H9 (cell line): ENCODE data around the gene CRPPA. TPM values are rescaled to one million over a fixed set of nuclear protein-coding genes. Genes with fewer than 3 reads are reported as not detected.

Experiments used
- DNase-seq: peaks from one replicate; pipeline ENCODE4 v3.0.0-alpha.2; 2017
- H2AFZ ChIP-seq: one replicate; pipeline ENCODE4 v1.6.1; 2013; ENCODE audit warnings: mild to moderate bottlenecking, low read length, control low read depth, moderate library complexity
- H2AK5ac ChIP-seq: 2 replicates; pipeline ENCODE4 v1.6.1; 2013; ENCODE audit warnings: low read length, control low read depth, mixed read lengths; ENCODE audit not compliant: insufficient read length
- H2BK120ac ChIP-seq: one replicate; pipeline ENCODE4 v1.6.1; 2013; ENCODE audit warnings: low read depth, mild to moderate bottlenecking, low read length, control low read depth, inconsistent platforms; ENCODE audit not compliant: poor library complexity, severe bottlenecking
- H2BK12ac ChIP-seq: 2 replicates; pipeline ENCODE4 v1.6.1; 2013; ENCODE audit warnings: low read length, control low read depth, mixed read lengths, low read depth; ENCODE audit not compliant: insufficient read length
- H2BK15ac ChIP-seq: 2 replicates; pipeline ENCODE4 v1.6.1; 2013; ENCODE audit warnings: low read depth, low read length, control low read depth
- H2BK20ac ChIP-seq: one replicate; pipeline ENCODE4 v1.6.1; 2013; ENCODE audit warnings: low read depth, mild to moderate bottlenecking, low read length, control low read depth, inconsistent platforms; ENCODE audit not compliant: poor library complexity, severe bottlenecking
- H2BK5ac ChIP-seq: 2 replicates; pipeline ENCODE4 v1.6.1; 2013; ENCODE audit warnings: low read length, control low read depth, mixed read lengths; ENCODE audit not compliant: insufficient read length
- H3K14ac ChIP-seq: 2 replicates; pipeline ENCODE4 v1.6.1; 2013; ENCODE audit warnings: low read length, control low read depth; ENCODE audit not compliant: insufficient read depth
- H3K18ac ChIP-seq: 2 replicates; pipeline ENCODE4 v1.6.1; 2013; ENCODE audit warnings: low read depth, mild to moderate bottlenecking, mixed read lengths, low read length, control low read depth; ENCODE audit not compliant: insufficient read length
- H3K23ac ChIP-seq: 2 replicates; pipeline ENCODE4 v1.6.1; 2013; ENCODE audit warnings: low read length, control low read depth, mixed read lengths, low read depth; ENCODE audit not compliant: insufficient read length
- H3K23me2 ChIP-seq: 2 replicates; pipeline ENCODE4 v1.6.1; 2013; ENCODE audit warnings: low read depth, mild to moderate bottlenecking, mixed read lengths, low read length, control low read depth; ENCODE audit not compliant: insufficient read length, poor library complexity, severe bottlenecking
- H3K27ac ChIP-seq: 2 replicates; pipeline ENCODE4 v1.5.1; 2013; ENCODE audit warnings: low read length, control low read depth, mixed read lengths, low read depth; ENCODE audit not compliant: insufficient read length
- H3K27me3 ChIP-seq: 2 replicates; pipeline ENCODE4 v1.6.1; 2013; ENCODE audit warnings: low read length, control low read depth, inconsistent platforms; ENCODE audit not compliant: insufficient read depth
- H3K4ac ChIP-seq: 2 replicates; pipeline ENCODE4 v1.6.1; 2013; ENCODE audit warnings: low read depth, mild to moderate bottlenecking, control low read depth, inconsistent platforms, low read length, moderate library complexity
- H3K4me1 ChIP-seq: 2 replicates; pipeline ENCODE4 v1.6.1; 2013; ENCODE audit warnings: low read length, control low read depth, inconsistent platforms; ENCODE audit not compliant: insufficient read depth
- H3K4me2 ChIP-seq: 2 replicates; pipeline ENCODE4 v1.6.1; 2013; ENCODE audit warnings: low read length, control low read depth, mixed read lengths; ENCODE audit not compliant: insufficient read length, insufficient read depth
- H3K56ac ChIP-seq: 2 replicates; pipeline ENCODE4 v1.6.1; 2013; ENCODE audit warnings: low read depth, mild to moderate bottlenecking, mixed read lengths, low read length, control low read depth; ENCODE audit not compliant: insufficient read length
- H3K79me1 ChIP-seq: 2 replicates; pipeline ENCODE4 v1.6.1; 2013; ENCODE audit warnings: low read depth, mild to moderate bottlenecking, moderate library complexity, low read length, control low read depth, inconsistent platforms; ENCODE audit not compliant: insufficient read depth, poor library complexity, severe bottlenecking
- H3K79me2 ChIP-seq: 2 replicates; pipeline ENCODE4 v1.6.1; 2013; ENCODE audit warnings: low read length, control low read depth, inconsistent platforms; ENCODE audit not compliant: insufficient read depth
- H3K9ac ChIP-seq: 2 replicates; pipeline ENCODE4 v1.6.1; 2013; ENCODE audit warnings: low read length, control low read depth, mixed read lengths; ENCODE audit not compliant: insufficient read length; ENCODE audit errors: extremely low read depth
- H3K9me3 ChIP-seq: one replicate; pipeline ENCODE4 v1.6.1; 2013; ENCODE audit warnings: low read depth, low read length, inconsistent platforms; ENCODE audit not compliant: control insufficient read depth
- H3T11ph ChIP-seq: one replicate; pipeline ENCODE4 v1.6.1; 2013; ENCODE audit warnings: mild to moderate bottlenecking, low read length, control low read depth, inconsistent platforms
- H4K20me1 ChIP-seq: one replicate; pipeline ENCODE4 v1.6.1; 2013; ENCODE audit not compliant: control insufficient read depth, insufficient read length, insufficient read depth
- H4K5ac ChIP-seq: 2 replicates; pipeline ENCODE4 v1.6.1; 2013; ENCODE audit warnings: low read depth, mild to moderate bottlenecking, mixed read lengths, low read length, control low read depth; ENCODE audit not compliant: insufficient read length
- H4K8ac ChIP-seq: replicated peaks from 2 replicates; pipeline ENCODE4 v1.6.1; 2013; ENCODE audit warnings: low read length, control low read depth, mixed read lengths, low read depth; ENCODE audit not compliant: insufficient read length
- H4K91ac ChIP-seq: 2 replicates; pipeline ENCODE4 v1.6.1; 2013; ENCODE audit warnings: low read depth, mild to moderate bottlenecking, moderate library complexity, mixed read lengths, low read length, control low read depth; ENCODE audit not compliant: insufficient read length
- H3K27ac Mint-ChIP-seq, 3 experiments: 2 replicates in 2 of 3; 3 replicates in 1 of 3; pipeline ENCODE4 v1.8.0; 2020 to 2021; ENCODE audit warnings: mixed read lengths in 3 of 3, mild to moderate bottlenecking in 1 of 3, moderate library complexity in 1 of 3
- H3K27me3 Mint-ChIP-seq: 2 replicates; pipeline ENCODE4 v1.8.0; 2021; ENCODE audit warnings: low read depth, mild to moderate bottlenecking, moderate library complexity, mixed read lengths
- H3K36me3 Mint-ChIP-seq, 3 experiments: 2 replicates in 2 of 3; 3 replicates in 1 of 3; pipeline ENCODE4 v1.8.0; 2020 to 2021; ENCODE audit warnings: low read depth in 3 of 3, mixed read lengths in 3 of 3; ENCODE audit not compliant: insufficient read depth in 1 of 3
- H3K4me1 Mint-ChIP-seq, 2 experiments: 2 replicates each; pipeline ENCODE4 v1.8.0; 2020; ENCODE audit warnings: mixed read lengths in 2 of 2
- H3K4me3 Mint-ChIP-seq, 2 experiments: 2 replicates in 1 of 2; 3 replicates in 1 of 2; pipeline ENCODE4 v1.8.0; 2020 to 2021; ENCODE audit warnings: mild to moderate bottlenecking in 2 of 2, mixed read lengths in 2 of 2, moderate library complexity in 1 of 2
- H3K9me3 Mint-ChIP-seq, 2 experiments: 2 replicates in 1 of 2; 3 replicates in 1 of 2; pipeline ENCODE4 v1.8.0; 2020; ENCODE audit warnings: mild to moderate bottlenecking in 2 of 2, mixed read lengths in 2 of 2, moderate library complexity in 1 of 2
- WGBS: extraction: QIAGEN DNeasy Blood & Tissue Kit; methylation state at CpG from one replicate; pipeline ENCODE4 v1.1.7; 2013; ENCODE audit warnings: missing lambda C conversion rate, low lambda C conversion rate, mixed read lengths; ENCODE audit not compliant: insufficient read length; ENCODE audit errors: extremely low coverage; 5-methylcytosine and 5-hydroxymethylcytosine counted together
- total RNA-seq: library from RNA; stranded (reverse); gene quantifications from 2 replicates; pipeline ENCODE4 v1.2.1, GENCODE V29; 2021
- TF ChIP-seq, protein P1 (sequence below): fragments of 200-600 bp; sonication (generic); conservative IDR thresholded peaks from 3 replicates; pipeline ENCODE4 v1.8.0; 2021; ENCODE audit warnings: antibody characterized with exemption, mild to moderate bottlenecking

The CRPPA gene
- total RNA-seq, 1 experiment from 2014 or later: 1.9 TPM

GRCh38 chr7:16420649-16421332, 547 bp downstream of the CRPPA start:
- Histone ChIP-seq H3K4me1 (no peaks in the 10 kb centered on the region), H4K5ac (no peak overlapping the region), H3K4ac (no peak overlapping the region), H3K9me3 (no peaks in the 10 kb centered on the region), H2AFZ (no peak overlapping the region), H2BK15ac (no peak overlapping the region), H3T11ph (no peak overlapping the region), H2BK120ac (no peak overlapping the region), H4K8ac (no peak overlapping the region), H2BK5ac (no peak overlapping the region), H3K79me2 (no peaks in the 10 kb centered on the region), H3K79me1 (no peaks in the 10 kb centered on the region), H3K23me2 (peaks cover 9% of the 10 kb centered on the region), H3K23ac (no peak overlapping the region), H3K14ac (peak overlapping the region; percentile 81), H3K27ac (no peak overlapping the region), H2BK20ac (no peak overlapping the region), H3K18ac (no peak overlapping the region), H2BK12ac (no peak overlapping the region), H4K91ac (no peak overlapping the region), H3K4me2 (peak overlapping the region; percentile 79), H4K20me1 (no peaks in the 10 kb centered on the region), H3K9ac (peak overlapping the region; percentile 60), H3K27me3 (no peaks in the 10 kb centered on the region), H2AK5ac (no peak overlapping the region), H3K56ac (no peak overlapping the region)
- H3K27ac Mint-ChIP-seq: peak overlapping the region in 2 of 3 experiments; percentile 34 to 86; a peak in 5 of 7 replicates
- no peaks in the 10 kb centered on the region for H3K9me3 Mint-ChIP-seq
- peak; percentile 86 for DNase-seq
- peaks cover 17 to 19% of the 10 kb centered on the region in 2 experiments for H3K4me1 Mint-ChIP-seq
- peak overlapping the region; percentile 86 to 87 for H3K4me3 Mint-ChIP-seq
- WGBS: no CpG with 5 or more reads among the region's 56 CpGs
- peaks cover 26% of the 10 kb centered on the region for H3K27me3 Mint-ChIP-seq
- TF ChIP-seq, protein P1, sequence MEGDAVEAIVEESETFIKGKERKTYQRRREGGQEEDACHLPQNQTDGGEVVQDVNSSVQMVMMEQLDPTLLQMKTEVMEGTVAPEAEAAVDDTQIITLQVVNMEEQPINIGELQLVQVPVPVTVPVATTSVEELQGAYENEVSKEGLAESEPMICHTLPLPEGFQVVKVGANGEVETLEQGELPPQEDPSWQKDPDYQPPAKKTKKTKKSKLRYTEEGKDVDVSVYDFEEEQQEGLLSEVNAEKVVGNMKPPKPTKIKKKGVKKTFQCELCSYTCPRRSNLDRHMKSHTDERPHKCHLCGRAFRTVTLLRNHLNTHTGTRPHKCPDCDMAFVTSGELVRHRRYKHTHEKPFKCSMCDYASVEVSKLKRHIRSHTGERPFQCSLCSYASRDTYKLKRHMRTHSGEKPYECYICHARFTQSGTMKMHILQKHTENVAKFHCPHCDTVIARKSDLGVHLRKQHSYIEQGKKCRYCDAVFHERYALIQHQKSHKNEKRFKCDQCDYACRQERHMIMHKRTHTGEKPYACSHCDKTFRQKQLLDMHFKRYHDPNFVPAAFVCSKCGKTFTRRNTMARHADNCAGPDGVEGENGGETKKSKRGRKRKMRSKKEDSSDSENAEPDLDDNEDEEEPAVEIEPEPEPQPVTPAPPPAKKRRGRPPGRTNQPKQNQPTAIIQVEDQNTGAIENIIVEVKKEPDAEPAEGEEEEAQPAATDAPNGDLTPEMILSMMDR: peak; percentile 52
- no peaks in the 10 kb centered on the region for H3K36me3 Mint-ChIP-seq
